Measurements from ENCODE around the gene GAL3ST2. TPM values are rescaled to one million over a fixed set of nuclear protein-coding genes. Genes with fewer than 3 reads are reported as not detected.

Gene GAL3ST2
- total RNA-seq, 2 donors from 2014 or later: not detected

DNA sequence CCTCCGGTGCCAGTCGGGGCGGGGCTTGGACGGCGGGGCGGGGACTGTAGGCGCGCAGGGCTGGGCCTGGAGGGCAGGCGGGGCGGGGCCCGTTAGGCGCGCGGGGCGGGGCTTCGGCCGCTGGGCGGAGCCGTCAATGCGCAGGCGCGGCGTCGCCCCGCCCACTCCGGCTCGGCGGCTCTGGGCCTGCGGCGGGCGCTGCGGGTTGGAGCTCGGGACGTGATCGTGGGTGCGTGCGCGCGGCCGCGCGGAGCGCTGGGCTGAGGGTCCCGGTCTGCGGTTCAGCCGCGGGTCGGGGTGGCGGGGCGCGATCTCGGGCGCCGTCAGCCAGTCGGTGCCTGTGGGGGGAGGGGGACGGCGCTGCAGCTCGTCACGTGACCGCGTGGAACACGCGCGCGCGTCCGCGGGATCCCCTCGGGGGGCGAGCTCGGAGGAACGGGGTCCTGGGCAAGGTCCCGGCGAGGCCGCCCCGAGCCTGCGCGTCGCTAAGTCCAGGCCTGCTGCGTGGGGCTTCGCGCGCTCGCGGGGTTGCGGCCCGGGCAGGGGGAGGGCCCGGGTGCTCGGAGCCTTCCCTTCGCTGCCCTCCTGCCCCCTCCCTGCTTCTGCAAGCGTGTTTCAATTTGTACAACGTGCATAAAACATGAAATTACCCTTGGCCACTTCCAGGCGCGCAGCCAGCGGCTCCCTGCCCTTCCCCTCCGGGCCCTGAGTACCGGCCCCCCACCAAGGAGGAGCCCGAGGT, 42.0 kb upstream of the GAL3ST2 start, which contains the start of gene D2HGDH:
D2HGDH (plus strand) TSS at position 164 of the 742 bp plus-strand sequence. CDS start 595 bp downstream, outside the sequence.
- 1% methylated on average over 73 of the region's 98 CpGs; no CpG with 5 or more reads in 1 of the 2 donors for WGBS, 2 donors

DNA sequence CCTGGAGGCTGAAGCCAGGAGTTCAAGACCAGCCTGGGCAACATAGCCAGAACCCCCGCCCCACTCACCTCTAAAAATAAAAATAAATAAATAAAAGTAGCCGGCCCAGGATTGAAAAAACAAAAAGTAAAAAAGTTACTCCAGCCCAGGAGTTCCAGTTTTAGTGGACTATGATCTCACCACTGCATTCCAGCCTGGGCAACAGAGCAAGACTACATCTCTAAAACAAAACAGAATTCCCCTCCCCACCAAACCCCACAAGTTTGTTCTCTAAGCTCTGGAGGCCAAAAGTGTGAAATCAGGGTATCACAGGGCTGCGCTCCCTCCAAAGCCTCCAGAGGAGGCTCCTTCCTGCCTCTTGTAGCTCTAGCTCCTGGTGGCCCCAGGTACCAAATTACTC, 40.5 kb upstream of the GAL3ST2 start:
- Histone ChIP-seq H3K4me1 (peaks cover 15% of the 10 kb centered on the region), H3K4me3 (no peak overlapping the region), H3K9me3 (no peaks in the 10 kb centered on the region), H3K27me3 (no peaks in the 10 kb centered on the region), H3K27ac (no peak overlapping the region), H3K36me3 (replicated peaks in 1 of 2; ENCODE audit: insufficient read depth in 1 of 2, low read depth in 2 of 2) (no peaks in the 10 kb centered on the region)
- no peak for DNase-seq
- WGBS, 2 donors: 79 to 86% methylated on average over 3 of the region's 3 CpGs
- TF ChIP-seq POLR2A (IDR thresholded peaks at IDR 0.05): no peak
- intact Hi-C loops (cut with DNase I): no loop called here
- ATAC-seq: no peak

More for the DNA sequence above, 42.0 kb upstream of the GAL3ST2 start, which contains the start of gene D2HGDH:
- H3K27me3 ChIP-seq: no peaks in the 10 kb centered on the region
- TF ChIP-seq, protein P1, sequence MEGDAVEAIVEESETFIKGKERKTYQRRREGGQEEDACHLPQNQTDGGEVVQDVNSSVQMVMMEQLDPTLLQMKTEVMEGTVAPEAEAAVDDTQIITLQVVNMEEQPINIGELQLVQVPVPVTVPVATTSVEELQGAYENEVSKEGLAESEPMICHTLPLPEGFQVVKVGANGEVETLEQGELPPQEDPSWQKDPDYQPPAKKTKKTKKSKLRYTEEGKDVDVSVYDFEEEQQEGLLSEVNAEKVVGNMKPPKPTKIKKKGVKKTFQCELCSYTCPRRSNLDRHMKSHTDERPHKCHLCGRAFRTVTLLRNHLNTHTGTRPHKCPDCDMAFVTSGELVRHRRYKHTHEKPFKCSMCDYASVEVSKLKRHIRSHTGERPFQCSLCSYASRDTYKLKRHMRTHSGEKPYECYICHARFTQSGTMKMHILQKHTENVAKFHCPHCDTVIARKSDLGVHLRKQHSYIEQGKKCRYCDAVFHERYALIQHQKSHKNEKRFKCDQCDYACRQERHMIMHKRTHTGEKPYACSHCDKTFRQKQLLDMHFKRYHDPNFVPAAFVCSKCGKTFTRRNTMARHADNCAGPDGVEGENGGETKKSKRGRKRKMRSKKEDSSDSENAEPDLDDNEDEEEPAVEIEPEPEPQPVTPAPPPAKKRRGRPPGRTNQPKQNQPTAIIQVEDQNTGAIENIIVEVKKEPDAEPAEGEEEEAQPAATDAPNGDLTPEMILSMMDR (IDR thresholded peaks at IDR 0.05): peak in 1 of 7 experiments; percentile 7
- TF ChIP-seq POLR2A (IDR thresholded peaks at IDR 0.05): peak in 2 of 3 donors; percentile 55 to 58
- no peaks in the 10 kb centered on the region for H3K36me3 ChIP-seq (replicated peaks in 1 of 2; ENCODE audit: insufficient read depth in 1 of 2, low read depth in 2 of 2)
- H3K4me1 ChIP-seq: peaks cover 15% of the 10 kb centered on the region
- DNase-seq: peak; percentile 94 to 97 (median 96)
- peak within 1 kb of the TSS; percentile 72 to 92 for H3K4me3 ChIP-seq
- intact Hi-C loops (cut with DNase I): no loop called here
- ATAC-seq: peak; percentile 95
- H3K9me3 ChIP-seq: no peaks in the 10 kb centered on the region
- H3K27ac ChIP-seq: peak within 1 kb of the TSS; percentile 72 to 92 (median 88)

DNA sequence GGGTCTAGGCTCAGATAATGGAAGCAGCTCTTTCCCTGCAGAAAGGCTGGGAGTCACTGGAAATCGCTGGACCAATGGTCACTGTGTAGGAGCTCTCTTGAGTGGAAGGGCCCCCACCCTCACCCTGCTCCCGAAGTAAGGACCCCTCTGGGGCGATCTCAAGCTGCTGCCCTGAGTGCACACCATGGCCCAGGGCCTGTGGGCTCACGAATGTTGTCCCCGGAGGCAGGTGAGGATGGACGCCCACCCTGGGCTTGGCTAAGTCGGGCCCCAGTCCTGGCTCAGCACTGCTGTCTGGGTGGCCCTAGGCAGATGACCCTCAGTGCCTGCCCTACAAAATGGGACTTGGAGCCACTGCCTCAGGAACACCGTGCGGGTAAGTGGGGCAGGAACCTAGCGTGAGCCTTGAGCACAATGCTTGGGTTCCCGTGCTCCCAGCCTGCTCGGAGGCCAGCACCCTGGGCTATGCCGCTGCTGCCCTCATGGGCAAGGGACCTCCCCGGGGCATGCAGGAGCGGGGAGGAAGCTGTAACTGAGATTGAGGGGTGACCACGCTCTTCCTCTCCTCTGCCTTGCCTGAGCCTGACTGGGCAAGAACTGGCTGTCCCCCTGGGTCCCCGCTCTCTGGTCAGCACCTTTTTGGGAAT, 38.5 kb upstream of the GAL3ST2 start:
- WGBS, 2 donors: 92 to 93% methylated on average over 7 to 16 of the region's 17 CpGs
- Histone ChIP-seq H3K4me3 (no peak overlapping the region), H3K36me3 (replicated peaks in 1 of 2; ENCODE audit: insufficient read depth in 1 of 2, low read depth in 2 of 2) (no peaks in the 10 kb centered on the region), H3K4me1 (peaks cover 15% of the 10 kb centered on the region), H3K27ac (no peak overlapping the region), H3K9me3 (no peaks in the 10 kb centered on the region), H3K27me3 (no peaks in the 10 kb centered on the region)
- ATAC-seq (no peak), DNase-seq (no peak)
- intact Hi-C loops (cut with DNase I): no loop called here
- TF ChIP-seq, protein P1 (IDR thresholded peaks at IDR 0.05): no peak
- TF ChIP-seq POLR2A (IDR thresholded peaks at IDR 0.05): no peak

DNA sequence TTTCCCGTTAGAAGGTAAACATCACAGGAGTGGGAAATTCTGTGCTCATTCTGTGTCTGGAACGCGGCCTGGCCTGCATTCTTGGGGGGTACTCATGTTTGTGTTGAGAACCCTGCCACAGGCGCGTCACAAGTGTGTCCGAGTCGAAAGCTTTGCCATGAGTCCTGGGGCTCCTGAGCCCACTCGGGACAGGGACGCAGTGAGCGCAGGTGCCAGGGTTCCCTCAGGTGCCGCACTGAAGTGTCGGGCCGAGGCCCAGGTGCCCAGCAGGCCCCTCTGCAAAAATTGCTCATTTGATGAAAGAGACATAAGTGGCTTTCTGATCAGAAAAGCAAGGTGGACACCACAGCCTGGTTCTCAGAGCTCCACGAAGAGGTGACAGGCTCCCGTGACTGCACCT, 37.4 kb upstream of the GAL3ST2 start:
- TF ChIP-seq, protein P1 (IDR thresholded peaks at IDR 0.05): no peak
- intact Hi-C loops (cut with DNase I): no loop called here
- Histone ChIP-seq H3K27ac (no peak overlapping the region), H3K36me3 (replicated peaks in 1 of 2; ENCODE audit: insufficient read depth in 1 of 2, low read depth in 2 of 2) (no peaks in the 10 kb centered on the region), H3K27me3 (no peaks in the 10 kb centered on the region), H3K9me3 (no peaks in the 10 kb centered on the region), H3K4me1 (peaks cover 10% of the 10 kb centered on the region), H3K4me3 (no peak overlapping the region)
- DNase-seq: no peak
- ATAC-seq: no peak
- 83 to 96% methylated on average over 10 to 15 of the region's 15 CpGs for WGBS, 2 donors

DNA sequence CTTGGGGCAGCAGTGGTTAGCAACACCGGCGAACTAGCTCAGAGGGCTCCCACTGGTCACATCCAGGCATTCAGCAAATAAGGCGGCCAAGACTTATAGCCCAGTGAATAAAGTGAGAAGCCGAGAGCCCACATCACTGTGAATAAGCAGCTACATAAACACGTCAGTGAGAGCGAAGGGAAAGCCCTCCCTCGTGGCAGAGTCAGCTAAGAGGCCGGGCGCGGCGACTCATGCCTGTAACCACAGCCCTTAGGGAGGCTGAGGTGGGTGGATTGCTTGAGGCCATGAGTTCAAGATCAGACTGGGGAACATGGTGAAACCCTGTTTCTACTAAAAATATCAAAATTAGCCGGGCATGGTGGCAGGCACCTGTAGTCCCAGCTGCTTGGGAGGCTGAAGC, 37.0 kb upstream of the GAL3ST2 start:
- Histone ChIP-seq H3K4me1 (peaks cover 9% of the 10 kb centered on the region), H3K27ac (no peak overlapping the region), H3K36me3 (replicated peaks in 1 of 2; ENCODE audit: insufficient read depth in 1 of 2, low read depth in 2 of 2) (no peaks in the 10 kb centered on the region), H3K4me3 (no peak overlapping the region), H3K27me3 (no peaks in the 10 kb centered on the region), H3K9me3 (no peaks in the 10 kb centered on the region)
- intact Hi-C loops (cut with DNase I): no loop called here
- no peak for ATAC-seq
- 92 to 96% methylated on average over 10 to 12 of the region's 12 CpGs for WGBS, 2 donors
- TF ChIP-seq, protein P1 (IDR thresholded peaks at IDR 0.05): no peak
- TF ChIP-seq POLR2A (IDR thresholded peaks at IDR 0.05): no peak
- DNase-seq: no peak

Measured in body of pancreas (tissue), 4 donors.